ENCODE measurements around the gene PRPF8. TPM values are rescaled to one million over a fixed set of nuclear protein-coding genes. Genes with fewer than 3 reads are reported as not detected.
A peak's percentile ranks its signal among the peaks of the same experiment; 100 is the strongest.

PRPF8 gene
- total RNA-seq, 1 donor from 2014 or later = 202 TPM

- Histone ChIP-seq H3K4me2 (ENCODE audit: low read length) (peak overlapping the region; percentile 93), H3K4me3 (ENCODE audit: insufficient read depth, low read depth, low read length) (peak overlapping the region; percentile 56), H2AFZ (ENCODE audit: low read depth, low read length) (peak overlapping the region; percentile 81), H3K9ac (ENCODE audit: low read length) (peak overlapping the region; percentile 61), H3K27ac (ENCODE audit: low read depth, low read length) (peak overlapping the region; percentile 60), H3K27me3 (ENCODE audit: insufficient read depth, low read length) (no peaks in the 10 kb centered on the region), H3K36me3 (ENCODE audit: insufficient read depth, low read length) (peaks cover 36% of the 10 kb centered on the region), H3K79me2 (ENCODE audit: insufficient read depth, low read length) (no peaks in the 10 kb centered on the region), H3K9me3 (ENCODE audit: insufficient read depth, low read depth, low read length) (no peaks in the 10 kb centered on the region), H3K4me1 (ENCODE audit: insufficient read depth, low read length) (peaks cover 24% of the 10 kb centered on the region), H4K20me1 (ENCODE audit: insufficient read depth, low read length) (peaks cover 36% of the 10 kb centered on the region)
- Mint-ChIP-seq H3K4me3 (ENCODE audit: unreplicated experiment) (no peak overlapping the region), H3K27ac (ENCODE audit: unreplicated experiment) (no peak overlapping the region), H3K4me1 (ENCODE audit: low read depth, unreplicated experiment) (peaks cover 12% of the 10 kb centered on the region), H3K36me3 (ENCODE audit: low read depth, unreplicated experiment) (peaks cover 13% of the 10 kb centered on the region), H3K9me3 (ENCODE audit: unreplicated experiment) (no peaks in the 10 kb centered on the region), H3K27me3 (ENCODE audit: low read depth, unreplicated experiment) (no peaks in the 10 kb centered on the region)
- TF ChIP-seq EZH2 (IDR thresholded peaks at IDR 0.05; ENCODE audit: insufficient read depth, low read length) = no peak
- no peak for TF ChIP-seq CTCF (IDR thresholded peaks at IDR 0.05; ENCODE audit: insufficient read depth, low read depth, low read length)
- FAIRE-seq (no peak), DNase-seq (ENCODE audit: low read depth) (peak; percentile 76)
These were observed 35.5 kb downstream of the PRPF8 start for GRCh38 chr17:1648963-1649843.

DNA sequence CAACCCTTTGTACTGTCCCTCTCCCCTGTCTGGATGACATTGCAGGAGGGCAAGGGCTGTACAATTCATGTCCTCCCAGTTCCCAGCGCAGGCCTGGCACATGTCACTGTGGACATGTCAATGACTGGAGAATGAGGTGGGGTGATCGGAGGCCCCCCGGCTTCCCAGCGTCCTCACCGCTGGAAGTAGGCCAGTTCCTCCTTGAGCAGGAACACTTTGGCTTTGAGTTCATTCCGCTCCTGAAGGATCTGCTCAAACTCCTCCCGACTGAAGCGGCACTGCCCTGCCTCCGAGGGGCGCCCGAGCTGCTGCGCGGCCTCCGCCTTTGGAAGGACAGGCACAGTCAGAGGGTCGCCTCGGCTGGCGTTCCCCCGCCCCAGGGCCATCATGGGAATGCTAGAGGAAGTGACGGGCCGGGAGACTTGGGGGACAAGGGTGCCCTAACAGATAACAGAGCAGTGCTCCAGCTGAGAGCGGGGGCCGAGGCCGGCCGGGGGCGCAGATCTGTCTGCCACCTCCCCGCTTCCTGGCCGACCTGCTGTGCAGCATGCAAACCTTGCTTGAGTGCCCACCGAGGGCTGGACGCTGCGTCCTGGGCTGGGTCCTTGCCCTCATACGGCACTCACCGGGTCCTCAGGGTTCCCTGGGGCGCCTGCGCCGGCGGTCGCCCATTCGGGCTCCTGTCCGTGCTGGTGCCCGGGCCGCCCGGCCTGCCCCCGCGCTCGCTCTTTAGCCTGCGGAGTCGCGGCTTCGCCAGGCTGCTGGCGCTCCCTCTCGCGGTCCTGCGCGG lies 36.3 kb downstream of the PRPF8 start:
- Mint-ChIP-seq H3K27me3 (ENCODE audit: low read depth, unreplicated experiment) (no peaks in the 10 kb centered on the region), H3K36me3 (ENCODE audit: low read depth, unreplicated experiment) (peaks cover 8% of the 10 kb centered on the region), H3K4me1 (ENCODE audit: low read depth, unreplicated experiment) (peaks cover 15% of the 10 kb centered on the region), H3K9me3 (ENCODE audit: unreplicated experiment) (no peaks in the 10 kb centered on the region), H3K4me3 (ENCODE audit: unreplicated experiment) (peak overlapping the region; percentile 45), H3K27ac (ENCODE audit: unreplicated experiment) (no peak overlapping the region)
- Histone ChIP-seq H3K4me3 (ENCODE audit: insufficient read depth, low read depth, low read length) (peak overlapping the region; percentile 53), H3K9ac (ENCODE audit: low read length) (peak overlapping the region; percentile 45), H3K9me3 (ENCODE audit: insufficient read depth, low read depth, low read length) (no peaks in the 10 kb centered on the region), H3K4me1 (ENCODE audit: insufficient read depth, low read length) (peaks cover 33% of the 10 kb centered on the region), H3K27ac (ENCODE audit: low read depth, low read length) (no peak overlapping the region), H3K79me2 (ENCODE audit: insufficient read depth, low read length) (no peaks in the 10 kb centered on the region), H4K20me1 (ENCODE audit: insufficient read depth, low read length) (peaks cover 28% of the 10 kb centered on the region), H3K36me3 (ENCODE audit: insufficient read depth, low read length) (peaks cover 28% of the 10 kb centered on the region), H2AFZ (ENCODE audit: low read depth, low read length) (peak overlapping the region; percentile 82), H3K27me3 (ENCODE audit: insufficient read depth, low read length) (no peaks in the 10 kb centered on the region), H3K4me2 (ENCODE audit: low read length) (peak overlapping the region; percentile 91)
- FAIRE-seq = no peak
- no peak for DNase-seq (ENCODE audit: low read depth)
- TF ChIP-seq CTCF (IDR thresholded peaks at IDR 0.05; ENCODE audit: insufficient read depth, low read depth, low read length) (peak; percentile 36), EZH2 (IDR thresholded peaks at IDR 0.05; ENCODE audit: insufficient read depth, low read length) (no peak)

Data from astrocyte (in vitro differentiated cells and primary cell).